HS-27A (cell line): ENCODE measurements around the gene PSMB9.

Experiments used
- DNase-seq: peaks from one replicate; pipeline ENCODE4 v3.0.0-alpha.2; 2012; ENCODE audit warnings: low read depth, missing footprints

The PSMB9 gene

DNA sequence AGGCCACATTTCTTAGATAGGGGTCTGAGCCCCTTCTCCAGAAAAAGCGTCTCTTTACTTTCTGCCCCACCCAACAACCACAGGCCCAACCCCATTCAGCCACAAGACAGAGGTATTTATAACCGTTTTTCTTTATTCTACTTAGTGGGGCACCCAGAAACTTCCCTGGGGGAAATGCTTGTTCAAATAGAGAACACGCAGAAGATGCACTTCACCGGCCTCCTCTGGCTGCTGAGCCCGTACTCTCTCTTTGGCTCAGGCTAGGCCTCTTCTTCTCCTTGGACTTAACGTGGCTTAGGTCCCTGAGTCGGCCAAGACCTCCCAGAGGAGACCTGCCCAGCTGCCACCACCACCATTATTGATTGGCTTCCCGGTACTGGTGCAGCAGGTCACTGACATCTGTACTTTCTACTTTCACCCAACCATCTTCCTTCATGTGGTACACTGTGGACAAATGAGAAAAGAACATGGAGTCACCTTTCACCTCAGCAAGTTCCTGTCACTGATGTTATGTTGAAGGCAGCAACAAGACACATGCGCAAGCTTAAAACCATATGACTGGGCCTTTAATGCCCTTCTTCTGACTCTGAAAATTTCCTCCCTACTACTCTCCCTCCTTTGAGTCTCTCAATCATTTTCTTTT, 13.3 kb upstream of the PSMB9 start:
- no peak for DNase-seq

DNA sequence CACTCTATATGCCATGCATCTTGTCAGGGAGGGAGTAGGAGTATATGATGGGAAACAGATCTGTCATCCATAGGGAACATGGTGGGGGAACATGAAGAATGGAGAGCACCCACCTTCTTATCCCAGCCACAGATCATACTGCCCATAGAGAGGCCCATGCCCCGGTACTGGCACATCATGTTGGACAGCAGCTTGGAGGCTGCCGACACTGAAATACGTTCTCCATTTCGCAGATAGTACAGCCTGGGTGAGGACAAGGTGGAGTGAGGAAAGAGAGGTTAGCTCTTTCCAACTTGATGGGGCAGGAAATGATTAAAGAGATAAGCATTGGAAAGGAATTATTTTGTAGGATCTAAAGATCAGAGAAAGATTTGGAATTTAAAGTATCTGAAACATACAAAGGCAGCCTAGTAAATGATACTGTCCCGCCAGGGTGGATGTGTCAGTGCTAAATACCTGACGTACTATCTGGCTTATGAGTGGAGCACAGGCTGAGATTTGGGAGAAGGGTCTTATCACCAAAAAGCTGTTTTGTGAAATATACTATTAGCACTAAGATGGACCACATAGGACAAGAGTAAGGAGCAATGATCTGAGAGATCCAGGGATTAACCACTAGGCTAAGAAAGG, 11.9 kb upstream of the PSMB9 start:
- DNase-seq, result no peak

DNA sequence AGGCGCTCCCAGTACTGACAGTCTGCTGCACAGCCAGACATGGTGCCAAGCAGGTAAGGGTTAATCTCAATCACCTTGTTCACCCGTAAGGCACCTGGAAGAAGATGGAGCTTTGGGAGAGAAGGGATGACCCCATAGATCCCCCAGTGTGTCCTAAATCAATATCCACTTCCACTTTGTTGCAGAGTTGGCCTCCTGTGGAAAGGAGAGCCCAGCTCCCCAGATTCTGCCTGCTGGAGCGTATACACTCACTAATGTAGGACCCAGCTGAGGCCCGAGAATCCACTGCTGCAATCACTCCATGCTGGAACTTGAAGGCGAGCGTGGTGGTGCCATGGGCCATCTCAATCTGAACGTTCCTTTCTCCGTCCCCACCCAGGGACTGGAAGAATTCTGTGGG, 11.3 kb upstream of the PSMB9 start:
- no peak for DNase-seq

DNA sequence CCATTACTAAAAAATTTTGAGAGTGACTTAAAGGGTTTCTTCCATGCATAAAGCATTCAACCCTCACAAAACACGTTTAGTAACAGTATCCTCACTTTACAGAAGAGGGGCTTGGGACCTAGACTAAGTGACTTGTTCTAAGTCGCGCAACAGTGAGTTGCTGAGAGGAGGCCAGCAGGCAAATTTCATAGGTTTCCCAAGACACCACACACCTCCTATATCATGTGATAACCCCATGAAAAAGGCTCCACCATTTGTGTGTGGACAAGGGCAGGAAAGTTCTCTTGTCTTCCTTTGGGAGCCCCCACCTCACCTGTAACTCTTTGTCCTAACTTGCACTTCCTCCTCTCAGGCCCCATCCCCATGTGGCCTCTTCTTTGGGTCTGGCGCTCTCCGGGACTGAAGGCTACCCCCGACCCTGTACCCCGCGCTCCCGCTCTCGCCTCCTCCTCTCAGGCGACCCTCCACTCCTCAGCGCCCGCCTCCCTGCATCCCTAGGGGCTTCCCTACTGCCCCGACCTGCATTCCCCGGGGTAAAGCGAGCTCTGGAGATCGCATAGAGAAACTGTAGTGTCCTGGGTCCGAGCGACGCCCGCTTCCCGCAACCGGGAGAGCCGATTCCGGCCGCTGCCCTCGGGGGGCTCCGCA, 10.5 kb upstream of the PSMB9 start:
- DNase-seq, result no peak

DNA sequence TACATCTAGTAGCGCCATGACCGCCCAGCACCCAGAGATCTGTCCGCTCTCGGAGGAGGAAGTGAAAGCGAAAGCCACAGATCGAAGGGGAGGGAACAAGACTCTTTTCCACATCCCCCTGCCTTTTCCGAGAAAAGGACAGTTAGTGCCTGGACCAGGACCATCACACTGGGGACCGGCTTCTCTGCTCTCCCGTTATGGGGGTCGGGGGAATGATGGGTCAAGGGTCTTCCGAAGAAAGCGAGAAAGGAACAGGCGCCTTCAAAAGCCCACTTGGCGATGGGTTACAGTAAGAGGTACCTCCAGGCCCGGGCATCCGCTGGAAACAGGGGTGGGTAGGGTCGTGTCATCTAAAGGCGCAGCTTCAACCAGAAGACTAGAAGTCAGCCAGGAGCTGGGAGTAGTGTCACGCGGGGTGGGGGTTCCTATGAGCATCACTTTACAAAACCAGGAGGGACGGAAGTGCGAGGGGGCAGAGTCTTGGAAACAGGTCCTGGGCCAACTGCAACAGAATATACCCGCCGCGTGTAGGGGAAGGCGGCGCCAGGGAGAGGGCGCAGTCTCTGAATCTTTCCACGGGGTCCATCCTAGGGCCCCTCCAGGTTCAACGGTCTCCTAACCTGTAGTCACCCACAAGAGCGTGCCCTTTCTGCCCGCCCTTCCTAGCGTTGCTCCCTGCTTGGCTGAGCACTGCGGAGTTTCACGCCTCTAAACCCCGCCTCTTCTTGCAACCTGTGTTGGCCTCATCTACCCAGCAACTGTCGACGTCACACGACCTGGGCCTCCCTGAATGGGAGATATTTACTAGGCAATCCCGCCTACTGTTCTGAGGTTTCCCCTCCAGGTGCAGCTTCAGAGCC, 9.8 kb upstream of the PSMB9 start, which contains the start of gene PSMB8:
PSMB8 (minus strand) TSS at position 69 of the 860 bp plus-strand sequence; CDS start at position 18, 51 bp downstream.
- DNase-seq, result peak; percentile 81

DNA sequence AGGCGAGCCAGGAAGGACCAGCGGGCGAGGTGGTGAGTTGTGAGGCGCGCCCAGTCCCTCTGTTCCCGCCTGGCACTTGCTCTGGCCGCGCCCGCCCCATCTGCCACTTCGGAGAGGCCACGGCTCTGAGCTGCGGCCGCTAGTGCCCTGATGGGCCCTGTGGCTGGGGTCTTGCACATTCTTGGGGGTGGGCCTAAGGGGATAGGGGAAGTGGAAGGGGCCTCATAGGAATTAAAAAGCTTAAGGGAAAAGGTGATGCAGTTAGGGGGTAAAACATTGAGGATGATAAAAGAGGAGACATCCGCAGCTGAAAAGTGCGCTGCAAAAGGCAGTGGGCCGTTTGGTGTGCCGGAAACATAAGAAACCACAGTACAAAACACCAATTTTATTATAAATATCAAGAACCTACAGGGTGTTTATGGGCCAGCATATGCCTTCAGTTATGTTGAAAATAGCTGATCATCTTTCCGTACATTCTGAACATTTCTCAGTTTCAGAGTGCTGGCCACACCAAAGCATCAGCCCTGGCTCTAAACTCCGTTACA, 9.1 kb upstream of the PSMB9 start:
- DNase-seq, result no peak

DNA sequence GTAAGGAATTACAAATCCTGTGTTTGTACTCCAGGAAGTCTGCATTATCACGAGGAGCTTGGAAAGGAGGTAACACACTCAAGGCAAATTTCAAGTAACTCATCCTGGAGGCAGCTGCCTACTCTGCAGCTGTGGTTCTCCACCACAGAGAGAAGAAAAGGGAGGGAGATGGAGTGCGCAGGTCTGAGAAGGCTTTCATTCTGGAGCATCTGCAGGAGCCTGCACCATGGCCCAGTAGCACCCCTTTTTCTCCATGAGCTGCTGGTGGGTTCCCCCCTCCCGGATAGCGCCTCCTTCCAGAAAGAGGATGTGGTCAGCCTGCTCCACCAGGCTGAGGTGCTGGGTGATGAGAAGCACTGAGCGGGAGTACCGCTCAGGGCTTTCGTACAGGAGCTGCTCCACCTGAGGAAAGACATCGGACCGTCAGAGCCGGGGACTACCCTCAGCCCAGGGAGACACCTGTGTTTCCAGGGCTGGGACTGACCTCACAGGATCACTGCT, 8.6 kb upstream of the PSMB9 start:
- DNase-seq, result no peak

DNA sequence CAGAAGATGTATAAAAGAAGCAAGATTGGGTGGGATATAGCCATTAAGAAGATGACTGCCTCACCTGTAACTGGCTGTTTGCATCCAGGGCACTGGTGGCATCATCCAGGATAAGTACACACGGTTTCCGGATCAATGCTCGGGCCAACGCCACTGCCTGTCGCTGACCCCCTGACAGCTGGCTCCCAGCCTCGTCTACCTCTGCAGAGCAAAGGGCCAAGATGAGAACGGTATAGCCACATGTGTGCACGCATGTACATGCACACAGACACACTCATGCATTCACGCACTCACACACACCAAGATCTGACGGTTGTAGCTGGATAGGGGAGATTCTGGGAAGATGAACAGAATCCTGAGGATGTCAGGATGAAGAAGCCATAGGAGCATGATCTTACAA, 7.0 kb upstream of the PSMB9 start:
- no peak for DNase-seq

DNA sequence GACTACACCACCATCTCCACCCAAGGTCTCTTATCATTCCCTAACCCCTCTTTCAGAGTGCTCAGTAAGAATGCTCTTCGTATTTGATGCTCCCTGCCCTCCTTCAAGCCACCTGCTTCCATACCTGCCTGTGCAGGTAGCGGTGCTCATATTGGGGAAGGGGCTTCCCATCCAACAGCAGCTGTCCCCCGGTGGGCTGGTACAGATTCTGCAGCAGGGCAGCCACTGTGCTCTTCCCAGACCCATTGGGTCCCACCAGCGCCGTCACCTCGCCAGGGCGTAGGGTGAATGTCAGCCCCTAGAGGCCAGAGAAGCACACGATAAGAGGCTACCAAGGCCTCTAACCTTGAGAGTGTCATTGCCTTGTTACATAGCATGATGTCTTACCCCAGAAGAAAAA, 6.2 kb upstream of the PSMB9 start:
- no peak for DNase-seq

DNA sequence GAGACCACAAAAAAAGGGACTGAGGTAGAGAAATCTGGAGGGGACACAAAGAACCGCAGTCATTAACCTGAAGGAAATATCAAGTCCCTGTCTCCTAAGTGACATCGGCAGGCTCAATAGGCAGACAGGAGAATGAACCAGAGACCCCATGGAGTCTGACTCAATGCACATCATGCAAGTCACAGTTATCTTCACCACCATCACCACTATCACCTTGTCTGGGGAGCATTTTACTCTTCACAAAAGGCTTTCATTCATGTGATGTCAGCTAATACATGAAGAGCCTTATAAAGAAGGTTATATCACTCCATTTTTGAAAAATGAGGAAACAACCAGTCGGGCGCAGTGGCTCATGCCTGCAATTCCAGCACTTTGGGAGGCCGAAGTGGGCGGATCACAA, 4.9 kb upstream of the PSMB9 start:
- DNase-seq, result no peak

DNA sequence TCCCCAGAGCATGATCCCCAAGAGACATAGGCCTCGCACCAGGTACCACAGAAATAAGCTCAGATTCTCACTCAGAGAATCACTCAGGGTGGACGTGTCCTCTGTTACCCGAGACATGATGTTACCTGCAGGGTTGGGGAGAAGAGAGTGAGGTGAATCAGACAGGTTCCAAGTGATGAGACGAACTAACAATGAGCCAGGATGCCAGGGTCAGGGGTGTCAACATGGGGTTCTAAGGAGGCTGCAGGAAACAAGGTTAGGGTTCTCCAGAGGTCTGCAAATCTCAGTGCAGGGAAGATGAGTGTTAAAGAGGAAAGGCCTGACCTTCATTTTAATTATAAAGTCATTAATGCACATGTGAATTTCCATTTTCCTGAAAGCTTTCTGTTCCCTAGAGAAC, 3.0 kb upstream of the PSMB9 start:
- no peak for DNase-seq

DNA sequence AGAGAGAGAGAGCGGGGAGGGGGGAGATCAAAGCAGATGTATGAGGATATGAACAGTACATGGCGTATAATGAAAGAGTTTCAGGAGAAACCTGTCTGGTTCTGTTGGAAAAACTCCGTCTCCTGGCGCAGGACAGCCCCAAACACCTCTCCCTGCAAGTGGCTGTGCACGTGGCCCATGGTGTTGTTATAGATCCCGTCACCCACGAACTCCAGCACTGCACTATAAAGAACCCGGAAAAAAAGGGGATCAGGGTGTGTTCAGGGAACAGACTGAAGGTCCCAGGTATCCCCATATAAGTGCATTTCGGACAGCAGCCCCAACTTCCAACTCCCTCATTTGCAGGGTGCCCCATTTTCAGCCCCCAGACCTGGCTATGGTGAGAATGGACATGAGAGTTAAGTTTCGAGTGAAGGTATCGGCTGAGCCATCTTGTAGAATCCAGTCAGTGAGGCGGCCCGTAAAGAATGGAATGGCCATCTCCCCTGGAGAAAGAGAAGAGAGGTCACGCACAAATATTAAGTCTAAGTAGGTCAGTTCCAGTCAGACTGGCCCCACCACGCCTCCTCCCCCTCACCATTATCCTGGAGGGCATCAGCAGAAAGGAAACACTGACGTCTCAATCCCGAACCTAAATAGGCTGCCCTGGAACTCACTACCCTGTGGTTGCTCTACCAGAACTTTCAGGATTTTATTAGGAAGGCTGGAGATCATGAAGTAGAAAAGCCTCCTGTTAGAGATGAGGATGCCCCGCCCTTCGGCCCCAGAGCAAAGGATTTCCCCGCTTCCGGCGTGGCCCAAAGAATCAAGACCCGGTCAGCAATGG, 1.8 kb upstream of the PSMB9 start:
- DNase-seq, result no peak

DNA sequence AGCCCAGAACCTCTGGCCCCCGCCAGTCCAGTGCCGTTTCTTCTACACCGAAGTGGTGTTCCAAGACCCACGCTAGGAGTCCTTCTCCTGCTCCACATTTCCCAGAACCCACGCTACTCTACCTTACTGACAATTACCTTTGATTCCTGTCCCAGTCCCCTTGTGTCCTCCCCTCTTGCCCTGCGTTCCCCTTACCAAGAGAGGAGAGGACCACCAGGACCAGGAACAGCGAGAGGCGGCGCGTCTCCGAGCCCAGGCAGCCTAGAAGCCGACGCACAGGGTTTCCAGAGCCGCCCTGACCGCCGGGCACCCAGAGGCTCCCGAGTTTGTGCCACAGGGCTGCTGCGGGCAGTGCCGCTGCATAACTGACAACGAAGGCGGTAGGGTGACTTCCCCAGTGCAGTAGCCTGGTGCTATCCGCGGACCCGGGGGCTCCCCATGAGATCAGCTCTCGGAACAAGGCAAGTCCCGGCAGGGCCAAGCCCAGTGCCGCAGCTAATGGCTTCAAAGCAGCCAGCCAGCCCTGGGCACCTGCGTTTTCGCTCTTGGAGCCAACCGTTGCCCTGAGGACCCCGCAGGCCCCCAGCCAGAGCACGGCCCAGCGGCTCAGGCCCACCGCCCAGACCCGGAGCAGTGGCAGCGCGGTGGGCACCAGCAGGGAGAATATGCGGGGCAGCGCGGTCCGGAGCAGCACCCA, 1.0 kb upstream of the PSMB9 start:
- no peak for DNase-seq

DNA sequence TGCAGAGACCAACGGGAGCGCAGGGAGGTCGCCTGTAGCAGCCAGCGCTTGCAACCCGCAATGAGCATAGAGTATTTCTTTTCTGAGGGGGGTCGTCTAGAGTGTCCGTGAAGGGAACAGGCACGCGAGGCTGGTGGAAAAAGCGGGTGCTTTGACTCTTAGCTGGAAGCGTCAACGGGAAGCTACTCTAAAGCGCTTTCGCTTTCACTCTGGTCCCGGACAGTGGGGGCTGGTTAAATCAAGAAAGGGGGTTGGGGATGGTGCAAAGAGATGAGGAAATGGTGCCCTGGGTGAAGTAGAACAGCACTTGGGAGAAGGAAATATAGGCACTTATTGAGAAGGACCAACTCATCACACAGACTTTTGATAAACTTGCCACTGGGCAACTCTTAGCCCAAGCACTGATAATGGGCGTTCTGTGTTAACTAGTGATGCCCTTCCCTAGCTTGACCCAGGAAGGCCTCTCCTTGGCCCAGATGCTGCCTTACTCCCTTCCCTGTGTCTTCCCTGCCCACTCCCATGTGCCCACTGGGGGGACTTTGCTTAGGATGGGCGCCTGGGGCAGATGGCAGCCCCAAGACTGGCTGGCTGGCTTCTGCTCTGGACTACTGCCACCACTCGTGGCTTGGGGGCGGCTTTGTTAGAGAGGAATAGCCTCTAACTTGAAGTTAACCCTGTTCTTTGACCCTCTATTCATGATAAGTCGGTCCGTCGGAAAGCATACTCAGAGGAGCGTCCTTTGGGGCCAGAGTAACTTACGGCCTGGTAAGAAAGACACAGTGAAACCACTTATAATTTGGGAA, 585 bp downstream of the PSMB9 start:
- DNase-seq, result no peak

DNA sequence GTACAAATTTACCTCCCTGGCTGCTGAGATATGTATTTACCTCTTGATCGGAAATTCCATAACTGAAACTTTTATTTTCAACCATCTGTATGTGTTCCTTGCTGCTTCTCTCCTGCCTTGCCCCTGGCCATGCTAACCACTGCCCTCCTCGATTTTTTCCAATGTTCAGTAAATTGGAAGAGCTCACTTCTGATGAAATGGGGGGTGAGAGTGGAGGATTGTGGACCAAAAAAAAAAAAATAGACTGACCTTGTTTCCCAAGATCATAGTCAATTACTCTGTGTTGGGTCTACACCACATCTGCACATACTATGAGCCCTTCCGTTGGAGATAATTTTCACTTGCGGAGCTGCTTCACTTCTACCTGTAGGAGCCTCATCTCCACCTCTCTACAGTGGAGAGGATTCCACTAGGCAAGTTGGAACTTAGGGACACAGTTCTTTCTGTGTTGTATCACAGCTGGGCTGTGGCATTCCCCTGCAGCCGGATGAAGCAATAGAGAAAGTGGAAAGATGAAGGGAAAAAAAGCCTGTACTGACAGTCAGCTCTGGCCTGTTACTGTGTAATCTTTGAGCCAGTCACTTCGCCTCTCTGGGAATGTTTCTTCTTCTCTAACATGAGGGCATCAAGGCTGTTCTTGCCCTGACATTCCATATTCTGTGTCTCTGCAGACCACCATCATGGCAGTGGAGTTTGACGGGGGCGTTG, 1.6 kb downstream of the PSMB9 start:
- no peak for DNase-seq

DNA sequence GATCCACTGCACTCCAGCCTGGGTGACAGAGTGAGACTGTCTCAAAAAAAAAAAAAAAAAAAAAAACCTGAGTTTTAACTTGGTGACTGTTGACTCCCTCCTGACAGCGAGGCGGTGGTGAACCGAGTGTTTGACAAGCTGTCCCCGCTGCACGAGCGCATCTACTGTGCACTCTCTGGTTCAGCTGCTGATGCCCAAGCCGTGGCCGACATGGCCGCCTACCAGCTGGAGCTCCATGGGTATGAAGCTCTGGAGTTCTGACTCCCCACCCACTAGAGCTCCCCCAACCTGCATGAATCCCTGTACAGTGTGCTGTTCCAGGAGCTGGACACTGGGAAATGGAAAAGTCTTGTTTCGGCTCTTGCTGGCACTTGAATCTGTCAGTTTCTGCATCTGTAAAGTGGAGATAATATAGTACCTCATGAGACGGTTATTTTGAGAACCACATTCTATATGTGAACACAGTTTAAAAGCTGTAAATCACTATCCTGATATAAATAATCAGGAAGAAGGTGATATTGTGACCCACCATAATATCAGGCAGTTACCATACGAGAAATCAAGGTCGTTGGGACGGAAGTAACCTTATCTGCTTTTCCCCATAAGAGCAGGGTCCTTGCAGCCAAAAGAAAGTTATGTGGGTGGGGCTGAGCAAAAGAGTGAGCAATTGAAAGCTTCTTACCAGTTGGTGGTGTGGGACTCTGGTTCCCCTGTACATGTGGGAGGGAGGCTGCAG, 3.3 kb downstream of the PSMB9 start:
- no peak for DNase-seq

DNA sequence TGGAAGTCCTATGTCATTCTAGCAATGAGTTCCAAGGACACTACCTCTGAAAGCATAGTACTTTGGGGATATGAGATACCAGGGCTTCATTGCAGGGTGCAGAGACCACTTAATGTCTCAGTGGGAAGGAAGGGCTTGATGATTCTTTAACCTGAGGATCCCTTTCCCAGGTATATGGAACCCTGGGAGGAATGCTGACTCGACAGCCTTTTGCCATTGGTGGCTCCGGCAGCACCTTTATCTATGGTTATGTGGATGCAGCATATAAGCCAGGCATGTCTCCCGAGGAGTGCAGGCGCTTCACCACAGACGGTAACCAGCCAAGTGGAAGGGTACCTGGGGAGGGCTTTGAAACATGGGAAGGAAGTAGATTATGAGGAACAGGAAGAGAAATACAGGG, 4.2 kb downstream of the PSMB9 start:
- DNase-seq, result no peak

DNA sequence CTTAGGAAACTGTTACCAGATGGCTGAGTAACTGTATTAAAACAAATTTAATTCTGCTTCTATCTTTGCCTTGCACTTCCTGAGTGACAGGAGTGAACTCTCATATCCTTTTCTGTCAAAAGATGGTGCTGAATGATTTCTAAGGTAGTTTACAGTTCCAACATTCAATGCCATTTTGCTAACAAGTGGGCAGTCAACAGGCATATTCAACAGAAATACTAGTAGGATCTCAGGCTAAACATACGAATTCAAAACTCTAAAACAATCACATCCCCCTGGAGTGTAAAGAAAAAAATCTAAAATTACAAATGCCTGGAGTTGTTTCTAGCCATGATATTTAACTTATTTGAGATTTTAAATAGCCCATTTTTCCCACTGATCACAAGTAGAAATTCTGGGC, 6.7 kb downstream of the PSMB9 start:
- DNase-seq, result no peak
